ENCODE measurements around the gene IGF2BP2. TPM values are rescaled to one million over a fixed set of nuclear protein-coding genes. Genes with fewer than 3 reads are reported as not detected.
"Not testable (repeated sequence)": the region's sequence is repeated elsewhere in the genome, so short reads cannot be mapped to it uniquely, and the experiment has no call there.

IGF2BP2 gene
- 28.7 and 29.8 TPM in 2 replicates for total RNA-seq (2014; rRNA removed; shearing (Covaris generic))

DNA sequence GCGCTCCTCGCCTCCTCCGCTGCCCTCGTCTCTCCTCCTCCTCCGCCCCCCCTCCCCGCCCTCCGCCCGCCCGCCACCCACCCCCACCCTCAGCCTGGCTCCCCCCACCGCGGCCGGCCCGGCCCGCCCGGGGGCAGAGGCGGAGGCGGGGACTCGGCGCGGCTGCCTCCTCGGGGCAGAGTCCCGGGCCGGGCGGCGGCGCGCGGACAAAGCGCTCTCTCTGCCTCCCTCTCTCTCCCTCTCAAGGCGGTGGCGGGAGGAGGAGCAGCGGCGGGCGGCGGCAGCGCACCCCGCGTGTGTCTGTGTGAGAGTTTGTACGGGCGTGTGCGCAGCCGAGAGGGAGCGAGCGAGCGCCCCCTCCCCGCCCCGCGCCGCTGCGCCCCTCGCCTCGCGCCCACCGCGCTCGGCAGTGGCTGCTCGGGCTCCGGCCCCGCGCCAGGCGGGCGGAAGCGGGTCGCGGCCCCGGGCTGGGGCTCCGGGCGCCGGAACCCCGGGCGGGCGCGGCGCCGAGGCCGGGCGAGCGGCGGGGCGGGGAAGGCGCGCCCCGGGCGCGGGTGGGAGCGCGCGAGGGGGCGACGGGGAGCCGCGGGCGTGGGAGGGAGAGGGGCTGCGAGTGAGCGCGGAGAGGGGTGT lies at the start of gene IGF2BP2:
Gene IGF2BP2 (minus strand): TSS at position 37 of the 633 bp plus-strand sequence. CDS start 82 bp downstream, outside the sequence.
- DNase-seq (ENCODE audit: low spot score), result peak; percentile 83

GRCh38 chr3:185874119-185874518 lies 49.3 kb upstream of the IGF2BP2 start:
- no peak for DNase-seq (ENCODE audit: low spot score)

DNA sequence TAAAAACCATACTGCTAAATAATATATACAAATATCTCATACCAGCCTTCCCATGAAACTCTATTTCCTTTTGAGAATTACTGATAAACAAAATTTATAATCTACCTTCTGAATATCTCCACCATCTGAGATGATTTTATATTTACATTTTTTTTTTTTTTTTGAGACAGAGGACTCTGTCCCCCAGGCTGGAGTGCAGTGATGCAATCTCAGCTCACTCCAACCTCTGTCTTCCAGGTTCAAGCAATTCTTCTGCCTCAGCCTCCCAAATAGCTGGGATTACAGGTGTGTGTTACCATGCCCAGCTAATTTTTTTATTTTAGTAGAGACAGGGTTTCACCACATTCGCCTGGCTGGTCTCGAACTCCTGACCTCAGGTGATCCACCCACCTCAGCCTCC lies 42.8 kb upstream of the IGF2BP2 start:
- no peak for DNase-seq (ENCODE audit: low spot score)

GRCh38 chr3:185866995-185867394 lies 42.2 kb upstream of the IGF2BP2 start:
- DNase-seq (ENCODE audit: low spot score), result no peak

GRCh38 chr3:185866555-185866954 lies 41.7 kb upstream of the IGF2BP2 start:
- no peak for DNase-seq (ENCODE audit: low spot score)

GRCh38 chr3:185865247-185865646 lies 40.4 kb upstream of the IGF2BP2 start:
- no peak for DNase-seq (ENCODE audit: low spot score)

GRCh38 chr3:185864767-185865166 lies 39.9 kb upstream of the IGF2BP2 start:
- no peak for DNase-seq (ENCODE audit: low spot score)

- no peak for DNase-seq (ENCODE audit: low spot score)
Observed at GRCh38 chr3:185862920-185863319, 38.1 kb upstream of the IGF2BP2 start.

DNA sequence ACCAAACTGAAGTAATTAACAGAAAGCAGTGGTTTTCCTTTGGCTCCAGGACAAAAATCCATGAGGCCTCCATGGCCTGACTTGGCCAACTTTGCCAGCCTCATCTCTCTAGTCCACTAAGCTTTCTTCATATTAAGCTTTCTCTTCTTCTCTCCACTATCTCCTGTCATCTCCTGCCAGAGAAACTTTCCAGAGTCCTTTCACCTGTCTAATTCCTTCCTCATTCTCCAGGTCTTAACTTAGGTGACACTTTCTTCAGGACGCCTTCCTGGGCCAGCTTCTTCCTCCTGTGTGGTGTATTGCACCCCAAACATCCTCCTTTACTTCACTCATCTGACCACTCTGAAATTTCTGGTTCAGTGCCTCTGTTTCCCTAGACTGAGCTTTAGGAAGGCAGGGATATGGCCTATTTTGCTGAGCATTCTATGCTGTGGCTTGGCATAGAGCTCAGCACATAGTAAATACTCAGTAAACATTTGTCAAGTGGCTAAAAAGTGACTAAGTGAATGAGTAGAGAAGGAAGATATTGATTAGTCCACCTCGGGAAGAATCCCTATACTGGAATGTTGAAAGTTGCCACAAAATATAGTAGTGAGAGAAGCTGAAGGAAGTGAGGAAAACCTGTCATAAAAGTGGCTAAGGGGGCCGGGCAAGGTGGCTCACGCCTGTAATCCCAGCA lies 34.6 kb upstream of the IGF2BP2 start:
- no peak for DNase-seq (ENCODE audit: low spot score)

DNA sequence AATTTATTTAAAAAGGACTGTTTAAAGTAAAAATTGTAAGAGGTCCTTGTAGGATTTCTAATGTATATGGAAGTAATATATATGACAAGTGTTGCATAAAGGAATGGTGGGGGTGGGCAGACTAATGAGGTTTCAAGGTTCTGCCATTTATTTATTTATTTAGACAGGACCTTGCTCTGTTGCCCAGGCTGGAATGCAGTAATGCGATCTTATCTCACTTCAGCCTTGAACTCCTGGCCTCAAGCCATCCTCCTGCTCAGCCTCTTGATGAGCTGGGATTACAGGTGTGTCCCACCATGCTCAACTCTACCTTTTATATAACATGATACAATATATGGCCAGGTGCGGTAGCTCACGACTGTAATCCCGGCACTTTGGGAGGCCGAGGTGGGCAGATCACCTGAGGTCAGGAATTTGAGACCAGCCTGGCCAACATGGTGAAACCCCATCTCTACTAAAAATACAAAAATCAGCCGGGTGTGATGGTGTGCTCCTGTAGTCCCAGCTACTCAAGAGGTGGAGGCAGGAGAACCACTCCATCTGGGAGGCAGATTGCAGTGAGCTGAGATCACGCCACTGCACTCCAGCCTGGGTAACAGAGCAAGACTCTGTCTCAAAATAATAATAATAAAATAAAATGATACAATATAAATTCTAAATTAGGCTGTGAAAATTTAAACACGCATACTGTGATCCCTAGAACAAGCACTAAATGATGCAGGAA lies 33.8 kb upstream of the IGF2BP2 start:
- no peak for DNase-seq (ENCODE audit: low spot score)

- DNase-seq (ENCODE audit: low spot score), result no peak
Observed at GRCh38 chr3:185857208-185857607, 32.4 kb upstream of the IGF2BP2 start.

DNA sequence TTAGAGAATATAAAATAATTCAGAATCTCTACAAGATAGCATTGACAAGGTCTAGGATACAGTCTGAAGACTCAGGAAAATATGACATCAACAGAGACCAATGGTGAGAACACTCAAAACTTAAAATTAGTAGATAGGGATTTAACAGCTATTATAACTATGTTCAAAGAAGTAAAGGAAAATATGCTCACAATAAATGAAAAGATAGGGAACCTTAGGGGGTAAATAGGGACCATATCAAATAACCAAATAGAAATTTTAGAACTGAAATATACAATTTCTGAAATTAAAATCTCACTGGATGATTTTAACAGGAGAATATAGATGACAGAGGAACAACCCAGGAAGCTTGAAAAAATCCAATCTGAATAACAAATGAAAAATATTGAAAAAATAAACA lies 31.8 kb upstream of the IGF2BP2 start:
- DNase-seq (ENCODE audit: low spot score), result no peak

DNA sequence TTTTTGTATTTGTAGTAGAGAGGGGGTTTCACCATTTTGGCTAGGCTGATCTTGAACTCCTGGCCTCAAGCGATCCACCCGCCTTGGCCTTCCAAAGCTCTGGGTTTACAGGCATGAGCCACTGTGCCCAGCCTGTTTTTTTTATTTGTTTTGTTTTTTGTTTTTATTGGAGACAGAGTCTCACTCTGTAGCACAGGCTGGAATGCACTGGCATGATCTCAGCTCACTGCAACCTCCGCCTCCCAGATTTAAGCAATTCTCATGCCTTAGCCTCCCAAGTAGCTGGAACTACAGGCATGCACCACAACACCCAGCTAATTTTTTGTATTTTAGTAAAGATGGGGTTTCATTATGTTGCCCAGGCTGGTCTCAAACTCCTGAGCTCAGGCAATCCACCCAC lies 28.9 kb upstream of the IGF2BP2 start:
- DNase-seq (ENCODE audit: low spot score), result not testable (repeated sequence)

GRCh38 chr3:185852635-185853034 lies 27.8 kb upstream of the IGF2BP2 start:
- DNase-seq (ENCODE audit: low spot score), result no peak

GRCh38 chr3:185851959-185852358 lies 27.1 kb upstream of the IGF2BP2 start:
- DNase-seq (ENCODE audit: low spot score), result no peak

DNA sequence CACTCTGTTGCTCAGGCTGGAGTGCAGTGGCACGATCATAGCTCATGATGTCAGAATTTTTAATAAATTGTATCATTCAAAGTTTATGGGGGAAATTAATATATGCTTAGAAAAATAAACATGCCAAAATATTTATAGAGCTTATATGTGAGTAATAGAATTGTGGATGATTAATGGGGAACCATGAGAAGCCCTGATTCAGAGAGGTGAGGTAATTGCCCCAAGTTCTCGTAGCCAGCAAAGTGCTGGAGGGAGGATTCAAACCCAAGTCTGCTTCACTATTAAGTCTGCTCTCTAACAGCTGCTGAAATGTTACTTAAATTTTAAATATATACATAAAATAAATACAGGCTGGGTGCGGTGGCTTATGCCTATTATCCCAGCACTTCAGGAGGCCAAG lies 26.2 kb upstream of the IGF2BP2 start:
- no peak for DNase-seq (ENCODE audit: low spot score)

GRCh38 chr3:185847506-185847905 lies 22.7 kb upstream of the IGF2BP2 start:
- no peak for DNase-seq (ENCODE audit: low spot score)

DNA sequence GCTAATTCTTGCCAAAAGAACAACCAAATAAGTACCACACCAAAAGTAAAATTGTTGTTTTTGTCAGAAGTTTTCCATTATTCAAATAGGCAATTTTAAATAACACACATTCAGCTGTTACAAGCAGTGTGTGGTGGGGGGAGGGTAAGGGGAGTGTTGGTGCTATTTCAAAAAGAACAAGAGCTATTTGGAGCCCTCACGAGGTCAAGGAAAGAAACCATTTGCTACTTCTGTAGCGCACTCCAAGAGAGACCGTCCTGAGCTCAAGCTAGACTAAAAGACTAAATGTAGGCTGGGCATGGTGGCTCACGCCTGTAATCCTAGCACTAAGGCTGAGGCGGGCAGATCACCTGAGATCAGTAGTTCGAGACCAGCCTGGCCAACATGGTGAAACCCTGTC lies 21.2 kb upstream of the IGF2BP2 start:
- DNase-seq (ENCODE audit: low spot score), result no peak

GRCh38 chr3:185844051-185844450 lies 19.2 kb upstream of the IGF2BP2 start:
- no peak for DNase-seq (ENCODE audit: low spot score)

DNA sequence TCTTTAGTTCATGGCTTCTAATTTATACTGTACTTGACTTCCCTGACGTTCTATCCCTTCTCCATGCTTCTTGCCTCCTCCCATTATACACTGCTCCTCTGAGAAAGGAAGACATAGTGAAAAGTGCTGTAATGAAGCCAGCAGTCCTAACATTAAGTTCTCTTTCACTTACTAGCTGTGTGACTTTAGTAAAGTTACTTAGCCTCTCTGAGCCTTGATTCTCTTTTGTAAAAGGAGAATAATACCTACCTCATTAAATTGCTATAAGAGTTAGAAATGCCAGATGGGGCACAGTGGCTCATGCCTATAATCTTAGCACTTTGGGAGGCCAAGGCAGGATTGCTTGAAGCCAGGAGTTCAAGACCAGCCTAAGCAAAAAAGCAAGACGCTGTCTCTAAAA lies 18.8 kb upstream of the IGF2BP2 start:
- no peak for DNase-seq (ENCODE audit: low spot score)

DNA sequence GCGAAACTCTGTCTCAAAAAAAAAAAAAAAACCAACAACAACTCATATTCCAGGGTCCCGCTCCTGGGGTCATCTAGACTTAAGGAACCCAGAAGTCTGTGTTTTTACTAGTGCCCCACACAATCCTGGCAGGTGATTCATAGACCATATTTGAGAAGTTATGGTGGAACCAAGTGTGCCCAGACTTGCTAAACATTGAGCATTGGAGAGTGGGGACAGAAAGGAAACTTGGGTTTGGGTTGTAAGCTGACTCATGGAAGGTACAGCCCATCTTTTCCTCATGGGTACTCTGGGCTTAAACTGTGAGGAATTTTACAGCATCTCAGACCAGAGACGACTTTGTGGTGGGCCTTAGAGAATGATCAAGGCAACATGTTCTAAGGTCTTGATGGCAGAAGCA lies 18.3 kb upstream of the IGF2BP2 start:
- no peak for DNase-seq (ENCODE audit: low spot score)

- no peak for DNase-seq (ENCODE audit: low spot score)
Observed at GRCh38 chr3:185842241-185842640, 17.4 kb upstream of the IGF2BP2 start.
